HL-60/S4 treated with phorbol 12-myristate 13-acetate at 8.2 ng/mL for 4 days and 3 days (cell line): ENCODE results near the gene CFAP43.

Experiments used
- in situ Hi-C: fragments of 300-500 bp; cut with MboI; formaldehyde crosslinking; loops from 2 replicates; pipeline ENCODE4 v1.15.0; 2022; ENCODE audit warnings: low sequenced_read_pairs

Gene CFAP43

GRCh38 chr10:104146882-104147281 lies 85.3 kb downstream of the CFAP43 start:
- in situ Hi-C loops, result no loop called here

DNA sequence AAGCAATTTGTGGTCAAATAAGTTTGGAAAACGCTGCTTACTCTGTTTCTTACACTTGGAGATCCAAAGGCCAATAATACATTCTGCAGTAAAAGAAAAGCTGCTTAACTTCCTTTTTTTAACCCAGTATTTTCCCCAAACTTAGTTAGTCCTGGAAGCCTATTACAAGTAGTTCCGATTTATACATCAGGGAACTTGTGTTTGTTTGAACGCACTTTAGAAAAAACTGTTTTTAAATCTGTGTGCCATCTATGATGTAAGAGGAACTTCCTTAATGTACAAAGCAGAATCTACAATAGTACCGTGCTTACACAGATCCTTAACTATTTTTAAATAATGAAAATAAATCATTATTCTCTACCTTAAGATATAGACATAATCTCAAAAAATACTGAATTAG lies 87.2 kb downstream of the CFAP43 start:
- in situ Hi-C loops, result no loop called here

- in situ Hi-C loops, result no loop called here
Measured at GRCh38 chr10:104143829-104144228, 88.3 kb downstream of the CFAP43 start.

GRCh38 chr10:104142081-104142480 lies 90.1 kb downstream of the CFAP43 start:
- in situ Hi-C loops, result no loop called here

- in situ Hi-C loops, result no loop called here
Measured at GRCh38 chr10:104139221-104139620, 92.9 kb downstream of the CFAP43 start.

DNA sequence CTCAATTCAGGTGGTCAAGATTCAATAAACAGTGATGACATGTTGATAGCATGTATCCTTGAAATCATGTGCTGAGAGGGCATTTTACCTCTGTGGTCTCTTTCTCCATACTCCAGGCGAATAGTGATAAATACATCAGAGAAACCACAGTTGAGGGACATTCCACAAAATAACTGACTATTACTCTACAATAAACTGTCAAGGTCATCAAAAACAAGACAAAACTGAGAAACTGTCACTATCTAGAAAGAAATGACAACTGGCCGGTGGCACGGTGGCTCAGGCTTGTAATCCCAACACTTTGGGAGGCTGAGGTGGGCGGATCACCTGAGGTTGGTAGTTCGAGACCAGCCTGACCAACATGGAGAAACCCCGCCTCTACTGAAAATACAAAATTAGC lies 94.0 kb downstream of the CFAP43 start:
- in situ Hi-C loops, result no loop called here

- in situ Hi-C loops, result no loop called here
Measured at GRCh38 chr10:104130041-104130440, 102.1 kb downstream of the CFAP43 start.

DNA sequence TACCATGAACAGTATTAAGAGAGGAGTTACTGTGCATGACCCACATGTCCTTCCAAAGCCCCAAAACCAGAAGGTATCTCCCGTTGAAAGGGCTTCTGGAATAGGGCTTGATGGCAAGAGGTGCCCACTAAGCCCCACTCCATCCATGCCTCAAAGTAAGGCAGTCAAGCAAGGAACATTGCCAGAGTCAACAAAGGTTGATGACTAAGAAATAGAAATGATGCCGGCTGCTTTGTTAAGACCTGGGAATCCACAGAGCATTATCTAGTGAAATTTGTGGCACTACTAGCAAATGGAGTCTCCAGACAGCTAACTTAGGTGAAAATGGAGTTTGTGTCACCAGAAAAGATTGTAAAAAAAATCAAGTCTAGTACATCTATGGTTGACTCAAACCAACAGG lies 104.0 kb downstream of the CFAP43 start:
- in situ Hi-C loops, result no loop called here

DNA sequence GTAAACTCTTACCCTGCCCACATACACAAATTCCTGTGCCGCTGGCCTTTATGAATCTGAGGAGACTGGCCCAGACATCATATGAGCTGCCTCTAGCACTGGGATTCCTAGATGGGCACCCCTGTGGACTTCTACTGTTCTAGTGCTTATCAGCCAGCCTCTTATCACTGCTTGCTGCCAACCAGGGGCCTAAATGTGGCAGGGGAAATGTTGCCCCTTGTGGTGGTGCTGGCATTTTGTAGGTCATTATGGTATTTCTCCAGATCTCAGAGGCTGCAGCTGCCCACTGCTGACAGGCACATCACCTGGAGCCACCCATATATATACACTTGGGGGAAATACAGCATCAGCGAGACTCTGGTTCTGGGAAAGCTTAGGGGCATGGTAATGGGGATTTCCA lies 104.8 kb downstream of the CFAP43 start:
- in situ Hi-C loops, result no loop called here

- in situ Hi-C loops, result no loop called here
Measured at GRCh38 chr10:104123397-104123796, 108.8 kb downstream of the CFAP43 start.

DNA sequence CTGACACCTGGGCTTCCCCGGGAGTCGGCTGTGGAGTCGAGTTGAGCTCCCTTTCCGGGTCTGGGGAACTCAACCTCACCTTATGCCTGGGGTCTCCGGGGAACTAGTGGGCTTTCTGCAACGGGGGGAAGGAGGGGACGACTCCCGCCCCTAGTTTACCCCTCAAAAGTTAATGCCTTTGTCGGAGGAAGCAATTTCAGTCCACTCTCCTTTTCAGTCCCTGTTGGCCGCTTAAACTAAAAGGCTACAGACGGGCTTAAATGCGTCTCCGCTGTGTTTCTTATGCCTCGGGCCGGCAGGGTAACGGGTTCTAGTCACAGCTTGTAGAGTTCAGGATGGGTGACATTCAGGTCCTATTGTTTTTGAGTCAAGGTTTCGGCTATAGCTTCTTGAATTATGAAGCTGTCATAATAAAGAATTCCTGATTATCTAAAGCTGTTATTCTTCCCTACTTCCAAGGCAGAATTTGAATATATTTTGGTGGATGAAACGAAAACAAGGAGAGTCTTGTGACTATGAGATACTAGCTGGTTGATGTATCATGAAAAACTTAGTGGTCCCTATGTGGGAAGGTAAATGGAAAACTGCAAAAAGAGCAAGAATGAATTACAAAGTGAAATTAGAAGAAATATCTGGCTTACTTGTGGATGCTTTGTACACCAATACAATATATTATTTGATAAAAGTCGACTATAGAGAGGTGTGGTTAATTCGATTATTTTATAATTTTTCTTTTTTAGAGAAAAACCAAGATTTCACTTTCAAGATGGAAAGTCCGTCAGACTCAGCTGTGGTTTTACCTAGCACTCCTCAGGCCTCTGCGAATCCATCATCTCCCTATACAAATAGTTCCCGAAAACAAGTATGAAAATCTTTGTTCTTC lies 109.7 kb downstream of the CFAP43 start:
- in situ Hi-C loops, result no loop called here

DNA sequence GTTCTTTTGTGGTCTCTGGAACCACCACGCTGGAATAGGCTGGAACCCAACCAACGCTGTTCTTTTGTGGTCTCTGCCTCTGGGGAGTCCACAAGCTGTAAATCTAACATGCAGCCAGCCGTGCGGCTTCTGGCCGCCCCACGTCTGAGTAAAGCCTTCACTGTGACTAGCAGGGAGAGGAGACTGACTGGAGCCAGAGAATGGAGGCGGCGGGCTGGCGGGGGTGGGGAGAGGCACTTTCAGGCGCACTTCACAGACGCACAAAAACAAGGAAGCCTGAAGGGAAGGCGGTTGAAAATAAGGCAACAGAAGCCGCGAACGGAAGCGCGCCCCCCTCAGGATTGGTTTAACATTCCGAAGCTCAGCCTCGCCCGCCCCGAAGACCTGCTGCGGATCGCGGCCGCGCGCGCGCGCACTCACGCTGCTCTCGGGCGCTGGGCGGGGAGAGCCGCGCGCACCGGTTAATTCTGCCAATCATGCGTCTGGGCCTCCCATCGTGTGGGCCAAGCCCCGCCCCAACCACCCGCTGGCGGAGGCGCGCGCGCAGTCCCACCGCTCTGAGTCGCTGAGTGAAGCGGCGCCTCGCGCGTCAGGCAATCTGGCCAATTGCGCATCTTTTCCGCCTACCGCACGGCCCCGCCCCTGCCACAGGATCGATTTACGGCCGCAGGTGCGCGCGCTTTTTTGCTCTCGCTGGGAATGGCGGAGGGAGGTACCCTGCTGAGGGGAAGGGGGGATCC lies 110.5 kb downstream of the CFAP43 start, which contains the start of gene SFR1:
Gene SFR1, plus strand, starts transcription at position 687 of the 740 bp plus-strand sequence. Its CDS starts 13 bp downstream, at position 700.
- in situ Hi-C loops, result no loop called here

GRCh38 chr10:104120903-104121484 lies 111.2 kb downstream of the CFAP43 start:
- in situ Hi-C loops, result no loop called here

GRCh38 chr10:104120512-104120902 lies 111.7 kb downstream of the CFAP43 start:
- in situ Hi-C loops, result no loop called here

DNA sequence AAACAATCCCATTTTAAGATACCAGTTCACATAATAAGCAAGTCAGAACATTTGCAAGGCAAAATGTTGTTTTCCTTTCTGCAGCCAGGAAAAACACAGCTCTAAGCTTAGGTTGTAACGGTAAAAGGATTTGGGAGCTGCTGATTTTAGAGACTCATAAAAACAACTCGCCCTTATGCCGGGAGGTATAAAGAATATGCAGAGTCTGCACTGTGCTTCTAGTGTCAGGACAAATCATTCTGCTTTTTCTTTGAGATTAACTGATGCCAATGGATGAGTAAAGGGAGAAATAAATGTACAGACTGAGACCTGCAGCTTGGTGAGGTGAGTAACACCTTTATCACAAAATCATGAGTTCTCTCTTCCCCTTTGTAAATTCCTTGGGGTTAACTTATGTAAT lies 112.2 kb downstream of the CFAP43 start:
- in situ Hi-C loops, result no loop called here

DNA sequence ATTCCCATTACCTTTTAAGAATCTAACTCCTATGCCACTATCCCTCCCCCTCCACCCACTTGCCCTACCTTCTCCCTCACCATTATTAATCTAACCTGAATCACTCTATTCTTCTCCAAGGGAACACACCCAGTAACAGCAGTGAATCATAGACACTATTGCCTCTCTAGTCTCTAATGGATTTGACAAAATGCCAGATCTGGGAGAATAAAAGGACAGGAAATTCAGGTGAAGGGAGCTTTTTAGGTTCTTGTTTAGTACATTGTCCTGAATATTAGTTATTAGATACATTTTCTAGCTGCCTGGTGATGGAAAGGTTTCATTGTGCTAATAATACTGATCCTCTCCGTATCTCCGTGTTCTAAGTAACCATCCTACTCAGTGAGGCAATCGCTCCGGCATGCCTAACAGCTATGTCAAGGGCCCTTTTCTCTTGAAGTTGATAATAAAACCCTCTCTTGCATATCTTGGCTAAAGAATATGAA lies 114.3 kb downstream of the CFAP43 start:
- in situ Hi-C loops, result no loop called here

DNA sequence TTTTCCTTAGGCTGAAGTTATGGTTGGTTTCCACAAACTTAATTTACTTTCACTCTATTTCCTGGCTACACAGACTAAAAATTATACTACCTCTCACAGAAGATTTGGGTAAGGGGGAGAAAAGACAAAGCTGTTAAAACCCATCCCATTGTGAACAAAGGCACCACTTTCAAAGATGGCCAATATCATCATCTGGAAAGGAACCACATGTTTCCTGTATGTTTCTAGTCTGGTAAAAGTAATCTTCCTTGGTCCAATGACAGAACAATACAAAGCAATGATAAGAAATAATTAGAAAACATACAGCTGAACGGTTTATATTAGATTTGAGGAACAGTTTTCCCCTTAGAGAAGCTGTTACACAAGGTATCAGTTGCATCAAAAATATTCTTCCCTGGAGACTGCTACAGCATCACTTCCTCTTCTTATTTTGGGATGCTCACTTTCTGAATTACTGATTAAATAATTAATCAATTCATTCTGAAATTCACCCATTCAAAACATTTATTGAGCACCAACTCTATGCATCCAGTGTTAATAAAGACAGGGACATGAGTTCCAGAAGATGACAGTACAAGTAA lies 118.7 kb downstream of the CFAP43 start:
- in situ Hi-C loops, result no loop called here

- in situ Hi-C loops, result no loop called here
Measured at GRCh38 chr10:104109908-104110662, 122.1 kb downstream of the CFAP43 start.

DNA sequence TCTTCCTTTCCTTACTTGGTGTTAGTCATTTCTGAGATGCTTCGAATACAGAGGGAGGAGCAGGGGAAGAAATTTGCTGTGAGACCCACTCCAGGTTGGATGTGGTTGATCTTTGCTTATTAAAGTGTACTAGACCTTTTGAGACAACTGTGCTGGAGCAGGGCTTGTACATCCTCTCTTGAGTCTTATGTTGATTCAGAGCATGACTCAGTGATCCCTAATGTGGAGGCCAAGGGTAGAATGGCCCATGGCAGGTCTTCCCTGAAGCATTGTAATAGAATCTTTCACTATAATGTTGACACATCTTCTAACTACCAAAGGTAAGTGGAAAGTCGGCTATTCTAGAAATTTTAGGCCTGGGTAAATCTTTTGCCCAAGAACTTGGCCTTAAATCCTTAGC lies 127.2 kb downstream of the CFAP43 start:
- in situ Hi-C loops, result no loop called here

DNA sequence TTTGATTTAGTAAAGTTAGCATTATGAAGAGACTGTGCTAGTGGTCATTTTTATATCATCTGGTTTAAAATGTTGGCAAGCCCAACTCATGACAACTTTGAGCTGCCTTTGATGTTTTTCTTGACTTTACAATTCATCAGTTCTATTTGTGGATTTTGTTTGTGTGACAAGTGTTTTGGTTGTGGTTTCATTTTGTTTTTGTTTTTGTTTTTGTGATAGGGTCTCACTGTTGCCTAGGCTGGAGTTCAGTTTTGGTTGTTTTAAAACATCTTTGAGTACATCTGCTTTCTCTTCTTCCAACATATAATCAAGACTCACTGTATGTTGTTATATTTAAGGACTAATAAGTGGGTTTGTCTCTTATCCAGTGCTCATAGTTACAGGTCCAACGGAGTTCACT lies 127.7 kb downstream of the CFAP43 start:
- in situ Hi-C loops, result no loop called here
